Measurements from ENCODE around the gene LITAFD. TPM values are rescaled to one million over a fixed set of nuclear protein-coding genes. Genes with fewer than 3 reads are reported as not detected.

LITAFD gene
- total and polyA plus RNA-seq, 9 donors: not detected

DNA sequence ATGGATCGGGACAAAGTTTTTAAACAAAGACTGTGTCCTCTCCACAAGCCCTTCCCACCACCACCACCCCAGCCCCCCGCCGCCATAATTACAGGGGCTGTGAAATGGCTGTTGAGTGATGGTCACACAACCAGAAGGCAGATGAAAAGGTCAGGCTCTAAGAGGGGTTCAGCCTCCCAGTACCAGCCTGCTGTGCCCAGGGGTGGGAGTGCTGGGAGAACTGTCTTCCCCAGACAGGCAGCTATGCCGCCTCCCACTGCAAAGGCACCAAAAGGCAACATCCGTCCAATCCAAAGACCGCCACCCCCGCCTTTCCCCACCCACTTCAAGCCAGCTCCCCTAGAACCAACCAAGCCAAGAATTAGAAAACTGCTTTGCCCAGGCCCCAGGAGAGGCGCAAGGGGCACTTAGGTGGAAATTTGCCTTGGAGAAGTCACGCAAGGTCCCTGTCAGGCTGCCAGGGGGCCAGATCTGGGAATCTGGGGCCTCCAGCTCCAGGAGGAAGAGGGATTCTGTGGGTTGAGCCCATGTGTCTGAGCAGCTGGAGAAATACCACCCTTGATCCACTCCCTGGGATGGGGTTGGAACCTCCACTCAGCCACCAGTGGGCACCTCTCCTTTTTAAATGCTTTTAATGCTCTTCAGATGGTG is 27.7 kb upstream of the LITAFD start:
- no peak overlapping the region for H3K27ac ChIP-seq
- TF ChIP-seq, protein P1, sequence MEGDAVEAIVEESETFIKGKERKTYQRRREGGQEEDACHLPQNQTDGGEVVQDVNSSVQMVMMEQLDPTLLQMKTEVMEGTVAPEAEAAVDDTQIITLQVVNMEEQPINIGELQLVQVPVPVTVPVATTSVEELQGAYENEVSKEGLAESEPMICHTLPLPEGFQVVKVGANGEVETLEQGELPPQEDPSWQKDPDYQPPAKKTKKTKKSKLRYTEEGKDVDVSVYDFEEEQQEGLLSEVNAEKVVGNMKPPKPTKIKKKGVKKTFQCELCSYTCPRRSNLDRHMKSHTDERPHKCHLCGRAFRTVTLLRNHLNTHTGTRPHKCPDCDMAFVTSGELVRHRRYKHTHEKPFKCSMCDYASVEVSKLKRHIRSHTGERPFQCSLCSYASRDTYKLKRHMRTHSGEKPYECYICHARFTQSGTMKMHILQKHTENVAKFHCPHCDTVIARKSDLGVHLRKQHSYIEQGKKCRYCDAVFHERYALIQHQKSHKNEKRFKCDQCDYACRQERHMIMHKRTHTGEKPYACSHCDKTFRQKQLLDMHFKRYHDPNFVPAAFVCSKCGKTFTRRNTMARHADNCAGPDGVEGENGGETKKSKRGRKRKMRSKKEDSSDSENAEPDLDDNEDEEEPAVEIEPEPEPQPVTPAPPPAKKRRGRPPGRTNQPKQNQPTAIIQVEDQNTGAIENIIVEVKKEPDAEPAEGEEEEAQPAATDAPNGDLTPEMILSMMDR (IDR thresholded peaks at IDR 0.05): no peak
- TF ChIP-seq EP300 (IDR thresholded peaks at IDR 0.05) (no peak), POLR2A (IDR thresholded peaks at IDR 0.05) (no peak)
- H3K36me3 ChIP-seq: no peaks in the 10 kb centered on the region

DNA sequence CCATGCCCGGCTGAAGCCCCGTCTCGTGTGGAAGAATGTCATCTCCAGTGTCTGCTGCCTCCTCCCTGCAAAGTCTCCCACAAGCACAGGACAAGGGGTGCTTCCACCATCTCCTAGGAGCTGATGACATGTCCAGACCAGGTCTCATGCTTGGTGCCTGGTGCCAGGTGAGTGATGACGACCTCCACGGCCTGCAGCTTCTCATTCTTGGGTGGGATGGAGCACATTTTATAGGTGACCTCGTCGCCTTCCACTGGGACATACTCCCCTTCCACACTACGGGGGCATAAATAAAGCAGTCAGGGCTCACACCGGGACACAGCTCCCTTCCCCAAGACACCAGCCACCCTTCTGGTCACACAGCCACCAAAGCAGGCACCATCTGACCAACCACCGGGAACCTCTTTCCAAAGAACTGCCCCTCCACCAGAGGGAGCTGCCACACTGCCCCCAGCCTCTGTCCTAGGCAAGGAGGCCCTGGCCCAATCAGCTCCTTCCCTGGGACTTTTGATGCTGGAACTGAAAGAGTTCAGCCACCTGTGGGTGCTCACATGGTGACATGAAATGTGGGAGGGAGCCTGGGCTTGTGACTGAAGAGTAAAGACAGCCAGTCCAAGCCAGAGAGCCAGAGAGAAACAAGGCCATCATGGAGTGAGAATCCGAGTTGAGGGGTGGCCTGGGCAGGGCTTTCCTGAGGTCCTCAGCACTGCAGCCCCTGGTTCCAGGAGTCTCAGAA is 26.9 kb upstream of the LITAFD start:
- Histone ChIP-seq H3K4me3 (no peak overlapping the region), H3K9me3 (no peaks in the 10 kb centered on the region), H3K27me3 (no peaks in the 10 kb centered on the region), H3K27ac (no peak overlapping the region), H3K36me3 (no peaks in the 10 kb centered on the region), H3K4me1 (ENCODE audit: insufficient read depth) (peaks cover 9% of the 10 kb centered on the region)
- intact Hi-C loops (cut with DNase I): no loop called here
- TF ChIP-seq POLR2A (IDR thresholded peaks at IDR 0.05) (no peak), EP300 (IDR thresholded peaks at IDR 0.05) (no peak)
- TF ChIP-seq, protein P1 (IDR thresholded peaks at IDR 0.05): no peak
- 90 to 92% (median 91%) methylated on average over 11 of the region's 11 CpGs for WGBS, 3 donors
- DNase-seq: peak in 1 of 5 donors; percentile 23

More for the DNA sequence above, 27.7 kb upstream of the LITAFD start:
- H3K4me1 ChIP-seq (ENCODE audit: insufficient read depth): peaks cover 10% of the 10 kb centered on the region
- no peak overlapping the region for H3K4me3 ChIP-seq
- 84 to 89% (median 89%) methylated on average over 9 of the region's 9 CpGs for WGBS, 3 donors
- peak in 1 of 5 donors; percentile 34 for DNase-seq
- intact Hi-C loops (cut with DNase I): no loop called here
- no peaks in the 10 kb centered on the region for H3K27me3 ChIP-seq
- H3K9me3 ChIP-seq: no peaks in the 10 kb centered on the region

DNA sequence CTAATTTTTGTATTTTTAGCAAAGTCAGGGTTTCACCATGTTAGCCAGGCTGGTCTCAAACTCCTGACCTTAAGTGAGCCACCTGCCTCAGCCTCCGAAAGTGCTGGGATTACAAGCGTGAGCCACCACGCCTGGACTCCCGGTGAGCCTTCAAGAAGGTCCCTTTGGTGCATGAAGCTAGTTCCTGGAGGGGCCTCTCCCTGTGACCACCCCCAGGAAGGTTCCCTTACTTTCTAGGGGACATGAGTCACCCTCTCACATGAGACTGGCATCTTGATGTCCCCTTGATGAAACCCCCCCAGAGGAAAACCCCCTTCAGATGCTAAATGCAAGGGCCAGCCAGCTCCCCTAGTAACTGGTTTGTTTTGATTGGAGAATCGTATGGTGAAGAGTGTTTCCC is 26.2 kb upstream of the LITAFD start:
- intact Hi-C loops (cut with DNase I): no loop called here
- Histone ChIP-seq H3K27me3 (no peaks in the 10 kb centered on the region), H3K4me1 (ENCODE audit: insufficient read depth) (peaks cover 11% of the 10 kb centered on the region), H3K9me3 (no peaks in the 10 kb centered on the region), H3K36me3 (no peaks in the 10 kb centered on the region), H3K4me3 (no peak overlapping the region), H3K27ac (no peak overlapping the region)
- peak in 1 of 5 donors; percentile 4 for DNase-seq
- WGBS, 3 donors: 58 to 67% (median 64%) methylated on average over 5 of the region's 5 CpGs
- TF ChIP-seq EP300 (IDR thresholded peaks at IDR 0.05) (no peak), POLR2A (IDR thresholded peaks at IDR 0.05) (no peak)
- TF ChIP-seq, protein P1 (IDR thresholded peaks at IDR 0.05): no peak

DNA sequence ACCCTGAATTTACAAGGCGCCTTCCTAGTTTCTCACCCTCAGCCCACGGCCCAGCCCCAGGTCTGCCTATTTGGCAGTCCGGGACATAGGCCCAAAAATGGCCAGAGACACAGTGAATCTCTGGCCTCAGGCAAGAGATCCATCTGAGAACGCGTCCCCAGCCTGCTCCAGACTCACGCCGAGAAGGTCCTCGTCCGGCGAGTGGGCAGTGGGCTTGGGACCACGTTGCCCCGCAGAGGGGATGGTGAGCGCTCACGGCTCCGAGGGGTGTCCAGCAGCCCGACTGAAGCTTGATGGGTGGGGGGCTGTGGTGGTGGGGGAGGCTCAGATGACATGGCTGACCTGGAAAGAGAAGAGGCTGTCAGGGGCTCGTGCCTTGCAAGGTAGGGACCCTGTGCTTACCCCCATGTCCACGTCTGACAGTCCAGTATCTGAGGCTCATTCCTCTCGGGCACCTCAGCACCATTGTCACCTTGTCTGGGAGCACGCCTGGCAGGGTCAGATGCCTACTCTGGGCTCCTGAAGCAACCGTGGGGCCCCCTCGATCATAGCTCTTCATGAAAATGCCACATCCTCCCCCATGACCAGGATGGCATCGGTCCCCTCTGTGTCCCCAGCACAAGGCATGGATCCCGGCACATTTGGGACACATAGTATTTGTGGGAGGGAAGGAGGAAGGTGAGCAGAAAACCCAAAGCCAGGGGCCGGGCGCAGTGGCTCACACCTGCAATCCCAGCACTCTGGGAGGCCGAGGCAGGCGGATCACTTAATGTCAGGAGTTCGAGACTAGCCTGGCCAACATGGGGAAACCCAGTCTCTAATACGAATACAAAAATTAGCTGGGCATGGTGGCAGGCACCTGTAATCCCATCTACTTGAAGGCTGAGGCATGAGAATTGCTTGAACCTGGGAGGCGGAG is 22.9 kb upstream of the LITAFD start:
- Histone ChIP-seq H3K4me3 (no peak overlapping the region), H3K9me3 (no peaks in the 10 kb centered on the region), H3K36me3 (no peaks in the 10 kb centered on the region), H3K27me3 (no peaks in the 10 kb centered on the region), H3K4me1 (ENCODE audit: insufficient read depth) (peaks cover 19% of the 10 kb centered on the region), H3K27ac (peak overlapping the region in 1 of 2 donors; percentile 46)
- 91 to 93% (median 92%) methylated on average over 31 of the region's 31 CpGs for WGBS, 3 donors
- intact Hi-C loops (cut with DNase I): no loop called here
- TF ChIP-seq EP300 (IDR thresholded peaks at IDR 0.05) (no peak), POLR2A (IDR thresholded peaks at IDR 0.05) (no peak)
- TF ChIP-seq, protein P1 (IDR thresholded peaks at IDR 0.05): no peak
- peak in 1 of 5 donors; percentile 28 for DNase-seq
